NAMALWA (cell line): ENCODE results near the gene WDR6.

Source experiments
- DNase-seq: peaks from one replicate; pipeline ENCODE4 v3.0.0-alpha.2; 2015; ENCODE audit warnings: low spot score

WDR6 gene

DNA sequence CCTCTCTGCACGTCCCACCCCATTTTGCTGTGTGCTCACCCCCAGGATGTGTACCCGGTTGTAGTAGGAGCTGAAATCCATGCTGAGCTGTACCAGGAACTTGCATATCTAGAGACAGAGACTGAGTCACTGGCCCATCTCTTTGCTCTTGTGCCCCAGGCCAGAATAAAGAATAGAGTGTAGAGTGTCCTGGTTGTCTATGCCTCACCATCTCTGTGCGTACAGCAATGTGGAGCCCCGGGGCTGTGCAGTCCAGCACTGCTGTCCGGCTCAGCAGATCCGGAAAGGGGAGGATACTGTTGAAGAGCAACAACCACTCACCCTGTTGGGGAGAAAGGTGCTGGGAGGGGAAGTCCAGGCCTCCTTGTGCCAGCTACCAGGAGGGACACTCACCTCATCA is 8.6 kb downstream of the WDR6 start:
- DNase-seq, result no peak

DNA sequence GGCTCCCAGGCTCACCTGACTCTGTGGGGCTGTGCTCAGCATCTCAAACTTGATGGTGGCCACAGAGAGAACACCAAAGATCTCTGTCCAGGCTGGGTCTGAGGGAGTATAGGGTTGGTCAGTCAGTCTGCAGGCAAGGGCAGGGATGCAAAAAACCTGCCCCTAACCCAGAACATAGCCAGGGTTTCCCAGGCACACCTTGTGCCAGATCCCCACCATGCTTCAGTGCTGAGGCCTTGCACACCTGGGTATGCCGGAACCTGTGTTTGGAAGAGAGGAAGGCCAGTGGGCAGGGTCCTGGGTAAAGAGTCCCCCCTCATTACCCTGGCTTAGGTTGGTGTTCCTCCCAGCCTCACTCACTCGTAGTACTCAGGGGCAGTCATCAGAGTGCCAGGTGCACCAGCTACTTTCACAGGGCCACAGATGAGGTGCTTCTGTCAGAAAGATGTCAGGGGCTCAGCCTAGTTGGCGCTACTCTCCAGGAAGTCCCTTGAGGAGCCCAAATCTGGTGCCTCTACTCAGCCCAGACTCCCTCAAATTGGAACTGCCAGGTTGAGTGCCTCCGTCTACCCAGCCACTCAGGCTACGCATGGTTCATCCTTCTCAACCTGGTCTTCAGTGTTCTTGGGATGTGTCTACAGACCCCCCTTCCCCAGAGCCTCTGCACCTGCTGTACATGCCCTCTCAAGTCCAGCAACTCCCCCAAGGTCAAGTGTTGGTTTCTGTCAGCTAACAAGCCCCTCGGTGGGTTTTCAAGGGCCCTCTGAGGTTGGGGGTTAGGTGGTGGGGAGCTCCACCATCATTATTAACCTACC is 9.4 kb downstream of the WDR6 start:
- DNase-seq, result no peak

GRCh38 chr3:49017229-49017970 is 10.2 kb downstream of the WDR6 start:
- no peak for DNase-seq

GRCh38 chr3:49017971-49018706 is 10.9 kb downstream of the WDR6 start, which contains the start of gene DALRD3:
Gene DALRD3, minus strand, starts transcription at chr3:49018580. Its CDS starts 16 bp downstream, at chr3:49018564.
- peak; percentile 59 for DNase-seq

DNA sequence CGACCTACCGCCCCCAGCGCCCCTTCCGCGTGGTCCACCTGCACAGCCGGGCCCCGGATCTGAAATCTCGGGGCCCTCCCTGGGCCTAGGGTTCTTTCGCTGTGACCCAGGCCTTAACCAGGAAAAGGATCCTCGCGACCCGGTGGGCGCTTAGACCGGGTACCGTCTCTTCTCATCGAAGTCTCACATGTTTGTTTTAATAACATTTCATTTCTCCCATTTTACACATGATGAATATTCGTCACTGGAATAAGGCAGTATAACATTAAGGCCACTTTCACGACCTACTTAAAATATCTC is 11.5 kb downstream of the WDR6 start:
- DNase-seq, result no peak

GRCh38 chr3:49019941-49020329 is 12.7 kb downstream of the WDR6 start:
- DNase-seq, result no peak

DNA sequence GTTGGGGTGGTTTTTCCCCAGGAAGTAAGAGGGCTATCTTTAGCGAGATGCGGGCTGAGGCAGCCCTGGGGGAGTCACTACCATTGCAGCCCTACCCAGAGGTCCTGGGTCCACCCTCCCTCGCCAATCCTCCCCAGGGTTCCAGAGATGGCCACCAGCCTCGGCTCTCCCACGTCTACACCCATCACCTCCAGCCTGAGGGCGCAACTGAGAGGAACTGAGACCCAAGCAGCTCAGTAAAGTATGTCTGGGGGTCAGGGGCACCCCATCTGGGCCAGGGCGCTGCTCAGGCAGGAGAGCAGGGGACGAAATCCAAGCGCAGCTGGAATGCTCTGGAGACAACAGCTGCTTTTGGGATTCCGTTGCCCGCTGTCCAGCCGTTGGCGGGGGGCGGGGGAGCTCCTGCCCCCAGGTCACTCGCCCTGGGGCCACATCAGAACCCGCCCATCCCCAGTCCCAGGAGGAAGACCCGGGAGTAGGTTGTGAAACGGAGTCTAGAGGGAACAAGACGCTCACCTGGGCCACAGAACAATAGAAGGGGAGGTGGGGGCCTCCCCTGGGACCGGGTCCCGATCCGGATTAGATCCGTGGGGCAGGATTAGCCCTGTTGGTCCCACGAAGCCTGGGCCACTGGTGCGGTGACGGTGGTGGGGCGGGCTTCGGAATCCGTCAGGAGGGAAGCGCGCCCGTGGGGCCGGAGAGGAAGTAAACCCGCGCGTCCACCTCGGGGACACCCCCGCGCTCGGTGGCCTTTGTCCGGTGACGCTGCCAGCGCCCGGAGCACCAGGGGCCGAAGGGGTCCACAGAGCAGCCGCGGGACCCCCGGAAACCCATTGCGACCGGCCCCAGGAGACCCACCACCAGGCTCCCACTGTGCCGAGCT is 13.4 kb downstream of the WDR6 start:
- peak; percentile 47 for DNase-seq

- DNase-seq, result peak; percentile 95
These were observed 14.1 kb downstream of the WDR6 start for GRCh38 chr3:49021213-49021812.

- DNase-seq, result peak; percentile 94
These were observed 14.9 kb downstream of the WDR6 start, which contains the start of gene NDUFAF3 for GRCh38 chr3:49021813-49022687. Gene NDUFAF3, plus strand, starts transcription at chr3:49022121. Its CDS starts 24 bp downstream, at chr3:49022145.

GRCh38 chr3:49022688-49023171 is 15.5 kb downstream of the WDR6 start:
- DNase-seq, result peak; percentile 41

GRCh38 chr3:49023775-49024174 is 16.6 kb downstream of the WDR6 start:
- no peak for DNase-seq

GRCh38 chr3:49024449-49024848 is 17.3 kb downstream of the WDR6 start:
- no peak for DNase-seq

DNA sequence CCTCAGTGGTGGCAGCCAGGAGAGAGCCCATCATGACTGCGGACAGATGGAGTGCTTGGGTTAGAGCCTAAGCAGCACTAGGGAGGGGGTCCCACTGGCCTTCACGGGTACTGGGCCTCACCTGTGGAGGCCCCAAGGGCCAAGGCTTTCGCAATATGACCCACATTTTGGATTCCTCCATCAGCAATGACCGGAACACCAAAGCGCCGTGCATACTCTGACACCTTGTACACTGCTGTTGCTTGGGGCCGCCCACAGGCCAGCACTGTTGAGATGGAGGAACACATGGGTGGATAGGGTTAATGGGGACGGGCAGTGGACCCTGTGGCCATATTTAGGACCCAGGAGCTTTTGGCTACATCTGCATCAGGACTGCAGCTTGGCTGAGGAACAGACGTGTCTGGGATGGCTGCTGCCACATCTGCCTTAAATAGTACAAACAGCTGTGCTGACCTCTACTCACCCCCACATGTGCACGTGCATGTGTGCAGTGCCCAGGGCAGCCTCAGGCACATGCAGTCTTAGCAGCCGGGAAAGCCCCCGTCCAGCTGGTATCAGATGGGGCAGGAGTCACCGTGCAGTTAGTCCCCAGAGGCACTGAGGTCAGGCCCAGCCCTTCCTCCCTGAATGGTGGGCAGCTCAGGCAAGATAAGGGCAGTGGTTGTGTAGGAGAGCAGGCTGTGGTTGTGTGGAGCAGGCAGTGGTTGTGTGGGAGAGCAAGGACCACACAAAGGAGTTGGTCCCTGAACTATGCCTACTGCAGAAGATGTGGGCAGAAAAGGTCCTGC is 18.0 kb downstream of the WDR6 start:
- DNase-seq, result peak; percentile 44

DNA sequence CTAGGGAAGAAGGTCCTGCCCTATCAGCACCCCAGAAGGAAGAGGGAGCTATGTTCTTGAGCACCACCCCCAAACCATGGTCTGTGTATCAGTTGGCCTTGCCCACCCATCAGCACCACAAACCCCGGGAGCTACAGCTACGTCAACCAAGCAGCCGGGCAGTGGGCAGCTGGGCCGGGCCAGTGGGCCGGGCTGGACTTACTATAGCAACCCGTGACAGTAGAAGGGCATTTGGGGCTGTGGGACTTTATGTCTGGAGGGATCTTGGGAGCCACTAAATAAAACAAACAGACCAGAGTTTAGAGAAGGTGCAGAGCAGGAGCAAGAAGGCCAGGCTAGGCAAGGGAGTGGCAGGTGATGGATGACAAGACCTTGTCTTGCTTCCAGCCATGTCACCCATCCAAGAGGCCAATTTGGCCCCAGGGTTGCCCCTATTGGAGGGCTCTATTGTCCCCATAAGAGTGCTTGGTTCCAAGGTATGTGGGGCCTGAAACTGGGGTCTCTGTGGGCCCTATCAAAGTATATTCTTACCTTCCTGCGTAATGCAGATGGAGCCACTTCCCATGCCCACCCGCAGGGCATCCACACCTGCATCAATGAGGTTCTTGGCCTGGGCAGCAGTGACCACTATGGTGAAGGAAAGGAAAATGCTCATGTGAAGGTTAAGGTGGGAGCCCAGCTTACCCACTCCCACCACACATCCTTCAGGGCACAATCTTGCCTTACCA is 18.8 kb downstream of the WDR6 start:
- no peak for DNase-seq

DNA sequence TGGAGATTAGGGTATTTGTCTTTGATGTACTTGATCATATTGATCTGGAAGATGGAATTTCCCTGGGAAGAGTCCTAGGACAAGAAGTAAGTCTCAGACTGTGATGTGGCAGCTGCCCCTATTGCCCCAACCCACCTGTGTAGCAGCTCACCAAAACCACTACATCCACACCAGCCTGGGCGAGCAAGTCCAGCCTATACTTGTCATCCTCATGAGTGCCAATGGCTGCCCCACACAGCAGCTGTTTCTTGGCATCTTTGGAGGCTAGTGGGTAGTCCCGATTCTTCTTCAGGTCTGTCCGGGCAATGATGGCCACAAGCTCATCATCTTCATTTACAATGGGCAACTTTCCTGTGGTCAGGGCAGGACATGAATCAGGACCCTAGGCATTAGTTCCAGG is 19.3 kb downstream of the WDR6 start:
- no peak for DNase-seq

DNA sequence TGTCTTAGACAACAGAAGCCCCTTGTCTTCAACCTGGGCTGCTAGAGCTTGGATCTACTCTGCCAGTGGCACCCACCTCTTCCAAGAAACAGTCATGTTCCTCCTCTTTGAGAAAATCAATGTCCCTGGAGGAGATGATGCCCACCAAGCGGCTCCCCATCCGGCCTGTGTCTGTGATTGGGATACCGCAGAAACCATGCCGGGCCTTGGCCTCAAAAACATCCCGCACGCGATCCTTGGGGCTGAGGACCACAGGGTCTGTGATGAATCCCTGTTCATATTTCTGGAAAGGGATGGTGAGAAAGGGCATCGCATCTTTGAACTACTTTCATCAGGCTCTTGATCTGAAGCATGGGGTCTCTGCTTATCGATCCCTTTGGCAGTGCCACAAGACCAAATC is 20.4 kb downstream of the WDR6 start:
- no peak for DNase-seq

DNA sequence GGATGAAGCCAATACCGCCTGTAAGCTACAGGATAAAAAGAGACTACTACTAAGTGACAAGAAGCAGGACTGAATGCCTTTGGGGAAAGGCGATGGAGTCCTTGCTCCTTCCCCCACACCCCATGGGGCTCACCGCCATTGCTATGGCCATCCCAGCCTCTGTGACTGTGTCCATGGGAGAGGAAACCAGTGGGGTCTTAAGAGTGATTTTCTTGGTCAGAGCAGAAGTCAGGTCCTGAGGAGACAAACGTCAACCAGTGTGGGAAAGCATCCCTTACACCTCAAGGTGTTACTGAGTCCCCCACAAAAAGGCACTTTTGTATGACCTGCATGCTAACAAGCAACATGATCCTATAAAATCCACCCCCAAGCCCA is 21.1 kb downstream of the WDR6 start:
- no peak for DNase-seq

GRCh38 chr3:49028673-49029562 is 21.7 kb downstream of the WDR6 start, which contains the start of gene IMPDH2:
Gene IMPDH2, minus strand, starts transcription at chr3:49029398. Its CDS starts 48 bp downstream, at chr3:49029350.
- DNase-seq, result peak; percentile 88
